ENCODE measurements around the gene PBXIP1. TPM values are rescaled to one million over a fixed set of nuclear protein-coding genes. Genes with fewer than 3 reads are reported as not detected.

PBXIP1 gene
- total RNA-seq, 2 experiments from 2014 or later: 12.2 to 13.2 TPM

GRCh38 chr1:154970631-154971340, 14.9 kb upstream of the PBXIP1 start, which contains the start of gene SHC1:
TSS of gene SHC1 (minus strand) at chr1:154970747. CDS start at chr1:154970526, 221 bp downstream.
- H3K4me1 Mint-ChIP-seq: peaks cover 30% of the 10 kb centered on the region
- no peaks in the 10 kb centered on the region for H3K27me3 Mint-ChIP-seq
- H3K27ac Mint-ChIP-seq: peak within 1 kb of the TSS; percentile 51
- no peak for DNase-seq
- peaks cover 6% of the 10 kb centered on the region for H3K36me3 Mint-ChIP-seq
- H3K4me3 Mint-ChIP-seq: peak within 1 kb of the TSS; percentile 43
- H3K9me3 Mint-ChIP-seq: no peaks in the 10 kb centered on the region

GRCh38 chr1:154969860-154970452, 14.1 kb upstream of the PBXIP1 start:
- no peaks in the 10 kb centered on the region for H3K9me3 Mint-ChIP-seq
- H3K27ac Mint-ChIP-seq: no peak overlapping the region
- no peaks in the 10 kb centered on the region for H3K27me3 Mint-ChIP-seq
- H3K4me1 Mint-ChIP-seq: peaks cover 30% of the 10 kb centered on the region
- H3K36me3 Mint-ChIP-seq: peaks cover 12% of the 10 kb centered on the region
- H3K4me3 Mint-ChIP-seq: no peak overlapping the region
- DNase-seq: no peak

- Mint-ChIP-seq H3K9me3 (no peaks in the 10 kb centered on the region), H3K27me3 (no peaks in the 10 kb centered on the region), H3K36me3 (peaks cover 12% of the 10 kb centered on the region), H3K27ac (peak overlapping the region; percentile 76), H3K4me1 (peaks cover 32% of the 10 kb centered on the region), H3K4me3 (peak overlapping the region; percentile 14)
- DNase-seq: no peak
Observed at GRCh38 chr1:154969246-154969645, 13.3 kb upstream of the PBXIP1 start.

- Mint-ChIP-seq H3K4me3 (no peak overlapping the region), H3K27ac (peak overlapping the region; percentile 76), H3K4me1 (peaks cover 36% of the 10 kb centered on the region), H3K9me3 (no peaks in the 10 kb centered on the region), H3K36me3 (peaks cover 15% of the 10 kb centered on the region), H3K27me3 (no peaks in the 10 kb centered on the region)
- no peak for DNase-seq
Observed at GRCh38 chr1:154968731-154969130, 12.8 kb upstream of the PBXIP1 start.

- no peak overlapping the region for H3K27ac Mint-ChIP-seq
- no peaks in the 10 kb centered on the region for H3K9me3 Mint-ChIP-seq
- H3K27me3 Mint-ChIP-seq: no peaks in the 10 kb centered on the region
- H3K4me3 Mint-ChIP-seq: no peak overlapping the region
- DNase-seq: no peak
- peaks cover 37% of the 10 kb centered on the region for H3K4me1 Mint-ChIP-seq
- H3K36me3 Mint-ChIP-seq: peaks cover 22% of the 10 kb centered on the region
Observed at GRCh38 chr1:154967331-154967950, 11.5 kb upstream of the PBXIP1 start.

GRCh38 chr1:154966111-154966510, 10.2 kb upstream of the PBXIP1 start:
- Mint-ChIP-seq H3K4me1 (peaks cover 29% of the 10 kb centered on the region), H3K4me3 (no peak overlapping the region), H3K36me3 (peaks cover 21% of the 10 kb centered on the region), H3K9me3 (no peaks in the 10 kb centered on the region), H3K27me3 (no peaks in the 10 kb centered on the region), H3K27ac (no peak overlapping the region)
- no peak for DNase-seq

- Mint-ChIP-seq H3K36me3 (peaks cover 23% of the 10 kb centered on the region), H3K4me3 (no peak overlapping the region), H3K9me3 (no peaks in the 10 kb centered on the region), H3K4me1 (peaks cover 30% of the 10 kb centered on the region), H3K27me3 (no peaks in the 10 kb centered on the region), H3K27ac (peak overlapping the region; percentile 47)
- no peak for DNase-seq
Observed at GRCh38 chr1:154964359-154964758, 8.5 kb upstream of the PBXIP1 start.

GRCh38 chr1:154963643-154964042, 7.7 kb upstream of the PBXIP1 start:
- no peak for DNase-seq
- Mint-ChIP-seq H3K36me3 (peaks cover 23% of the 10 kb centered on the region), H3K27me3 (no peaks in the 10 kb centered on the region), H3K4me3 (no peak overlapping the region), H3K4me1 (peaks cover 26% of the 10 kb centered on the region), H3K27ac (peak overlapping the region; percentile 47), H3K9me3 (no peaks in the 10 kb centered on the region)

GRCh38 chr1:154962795-154963330, 7.0 kb upstream of the PBXIP1 start:
- no peaks in the 10 kb centered on the region for H3K9me3 Mint-ChIP-seq
- DNase-seq: no peak
- peaks cover 23% of the 10 kb centered on the region for H3K36me3 Mint-ChIP-seq
- no peaks in the 10 kb centered on the region for H3K27me3 Mint-ChIP-seq
- H3K4me1 Mint-ChIP-seq: peaks cover 27% of the 10 kb centered on the region
- H3K4me3 Mint-ChIP-seq: peak overlapping the region; percentile 88
- H3K27ac Mint-ChIP-seq: peak overlapping the region; percentile 89

- H3K9me3 Mint-ChIP-seq: no peaks in the 10 kb centered on the region
- peaks cover 23% of the 10 kb centered on the region for H3K36me3 Mint-ChIP-seq
- H3K4me3 Mint-ChIP-seq: peak overlapping the region; percentile 88
- H3K27me3 Mint-ChIP-seq: no peaks in the 10 kb centered on the region
- no peak for DNase-seq
- H3K27ac Mint-ChIP-seq: peak overlapping the region; percentile 89
- H3K4me1 Mint-ChIP-seq: peaks cover 29% of the 10 kb centered on the region
Observed at GRCh38 chr1:154962156-154962749, 6.4 kb upstream of the PBXIP1 start.

- peak; percentile 89 for DNase-seq
- peak within 1 kb of the TSS; percentile 92 for H3K27ac Mint-ChIP-seq
- H3K9me3 Mint-ChIP-seq: no peaks in the 10 kb centered on the region
- no peaks in the 10 kb centered on the region for H3K27me3 Mint-ChIP-seq
- peak within 1 kb of the TSS; percentile 97 for H3K4me3 Mint-ChIP-seq
- peaks cover 23% of the 10 kb centered on the region for H3K36me3 Mint-ChIP-seq
- peaks cover 35% of the 10 kb centered on the region for H3K4me1 Mint-ChIP-seq
Observed at GRCh38 chr1:154961207-154962155, 5.6 kb upstream of the PBXIP1 start, which contains the start of gene PYGO2. TSS of gene PYGO2 (minus strand) at chr1:154961782. CDS start at chr1:154961576, 206 bp downstream.

GRCh38 chr1:154960446-154961136, 4.7 kb upstream of the PBXIP1 start:
- Mint-ChIP-seq H3K27ac (peak overlapping the region; percentile 92), H3K27me3 (no peaks in the 10 kb centered on the region), H3K36me3 (peaks cover 22% of the 10 kb centered on the region), H3K4me1 (peaks cover 43% of the 10 kb centered on the region), H3K4me3 (peak overlapping the region; percentile 97), H3K9me3 (no peaks in the 10 kb centered on the region)
- DNase-seq: no peak

- Mint-ChIP-seq H3K4me3 (peak overlapping the region; percentile 42), H3K36me3 (peaks cover 17% of the 10 kb centered on the region), H3K27me3 (no peaks in the 10 kb centered on the region), H3K9me3 (no peaks in the 10 kb centered on the region), H3K4me1 (peaks cover 53% of the 10 kb centered on the region), H3K27ac (no peak overlapping the region)
- DNase-seq: no peak
Observed at GRCh38 chr1:154959426-154959780, 3.5 kb upstream of the PBXIP1 start.
